Mesothelial cell of epicardium (in vitro differentiated cells): Measurements from ENCODE around the gene MYL5. TPM values are rescaled to one million over a fixed set of nuclear protein-coding genes. Genes with fewer than 3 reads are reported as not detected.
A peak's percentile ranks its signal among the peaks of the same experiment; 100 is the strongest.

Experiments
- DNase-seq, 2 experiments: peaks; one replicate each; pipeline ENCODE4 v3.0.0; 2021; ENCODE audit warnings: low spot score in 2 of 2; ENCODE audit not compliant: unreplicated experiment in 2 of 2
- H3K27ac Mint-ChIP-seq: 2 replicates; pipeline ENCODE4 v1.8.0; 2021; ENCODE audit warnings: mixed read lengths
- H3K27me3 Mint-ChIP-seq: 2 replicates; pipeline ENCODE4 v1.8.0; 2021; ENCODE audit warnings: low read depth, mixed read lengths
- H3K36me3 Mint-ChIP-seq: 2 replicates; pipeline ENCODE4 v1.8.0; 2021; ENCODE audit warnings: mixed read lengths
- H3K4me1 Mint-ChIP-seq: 2 replicates; pipeline ENCODE4 v1.8.0; 2021; ENCODE audit warnings: mixed read lengths
- H3K4me3 Mint-ChIP-seq: 2 replicates; pipeline ENCODE4 v1.8.0; 2021; ENCODE audit warnings: mild to moderate bottlenecking, moderate library complexity, mixed read lengths
- H3K9me3 Mint-ChIP-seq: 2 replicates; pipeline ENCODE4 v1.8.0; 2021; ENCODE audit warnings: mixed read lengths
- CTCF ChIP-seq: fragments of 200-600 bp; sonication (generic); IDR thresholded peaks from one replicate; pipeline ENCODE4 v1.5.0; 2021; ENCODE audit warnings: antibody characterized with exemption; ENCODE audit not compliant: unreplicated experiment
- total RNA-seq: library from RNA; stranded (reverse); gene quantifications from 3 replicates; pipeline ENCODE4 v1.2.1, GENCODE V29; 2021

MYL5 gene
- total RNA-seq, 1 donor from 2014 or later, result 32.1 TPM

- no peaks in the 10 kb centered on the region for H3K9me3 Mint-ChIP-seq
- no peak overlapping the region for H3K4me3 Mint-ChIP-seq
- no peak for DNase-seq
- peaks cover 37% of the 10 kb centered on the region for H3K4me1 Mint-ChIP-seq
- peak overlapping the region; percentile 79 for H3K27ac Mint-ChIP-seq
- peaks cover 26% of the 10 kb centered on the region for H3K36me3 Mint-ChIP-seq
- TF ChIP-seq CTCF, result no peak
- no peaks in the 10 kb centered on the region for H3K27me3 Mint-ChIP-seq
Observed at GRCh38 chr4:723751-724530, 49.6 kb downstream of the MYL5 start.

DNA sequence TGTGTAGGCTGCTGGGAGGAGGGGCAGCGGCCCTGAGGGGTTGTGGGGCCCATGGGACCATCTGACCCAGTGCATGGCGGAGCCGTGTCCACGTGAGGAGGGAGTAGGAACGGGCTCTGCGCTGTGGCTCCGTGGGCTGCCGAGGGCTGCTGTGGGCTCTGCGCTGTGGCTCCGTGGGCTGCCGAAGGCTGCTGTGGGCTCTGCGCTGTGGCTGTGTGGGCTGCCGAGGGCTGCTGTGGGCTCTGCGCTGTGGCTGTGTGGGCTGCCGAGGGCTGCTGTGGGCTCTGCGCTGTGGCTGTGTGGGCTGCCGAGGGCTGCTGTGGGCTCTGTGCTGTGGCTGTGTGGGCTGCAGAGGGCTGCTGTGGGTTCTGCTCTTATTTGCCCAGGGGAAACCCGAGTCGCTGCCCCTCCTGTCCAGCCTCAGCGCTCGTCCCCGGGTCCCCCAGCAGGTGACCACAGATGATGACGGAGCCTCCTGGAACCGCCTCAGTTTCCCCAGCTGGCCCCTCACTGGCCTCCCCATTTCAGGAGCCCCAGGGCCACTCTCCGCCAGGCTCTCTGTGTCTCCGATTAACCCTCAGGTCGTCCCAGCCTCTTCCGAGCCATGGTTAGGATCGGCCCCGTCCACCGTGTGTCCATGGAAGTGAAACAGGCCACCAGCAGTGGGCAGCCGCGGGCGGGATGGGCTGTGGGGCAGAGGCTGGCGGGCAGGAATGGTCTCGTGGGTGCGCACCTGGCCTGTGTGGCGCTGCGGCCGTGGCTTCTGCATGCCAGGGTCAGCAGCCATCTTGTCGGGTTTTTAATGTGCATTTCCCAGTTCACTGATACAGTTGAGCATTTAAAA lies 51.3 kb downstream of the MYL5 start:
- Mint-ChIP-seq H3K9me3 (no peaks in the 10 kb centered on the region), H3K4me3 (no peak overlapping the region), H3K27me3 (no peaks in the 10 kb centered on the region), H3K36me3 (peaks cover 34% of the 10 kb centered on the region), H3K4me1 (peaks cover 26% of the 10 kb centered on the region), H3K27ac (peak overlapping the region; percentile 56)
- no peak for DNase-seq
- TF ChIP-seq CTCF, result no peak

DNA sequence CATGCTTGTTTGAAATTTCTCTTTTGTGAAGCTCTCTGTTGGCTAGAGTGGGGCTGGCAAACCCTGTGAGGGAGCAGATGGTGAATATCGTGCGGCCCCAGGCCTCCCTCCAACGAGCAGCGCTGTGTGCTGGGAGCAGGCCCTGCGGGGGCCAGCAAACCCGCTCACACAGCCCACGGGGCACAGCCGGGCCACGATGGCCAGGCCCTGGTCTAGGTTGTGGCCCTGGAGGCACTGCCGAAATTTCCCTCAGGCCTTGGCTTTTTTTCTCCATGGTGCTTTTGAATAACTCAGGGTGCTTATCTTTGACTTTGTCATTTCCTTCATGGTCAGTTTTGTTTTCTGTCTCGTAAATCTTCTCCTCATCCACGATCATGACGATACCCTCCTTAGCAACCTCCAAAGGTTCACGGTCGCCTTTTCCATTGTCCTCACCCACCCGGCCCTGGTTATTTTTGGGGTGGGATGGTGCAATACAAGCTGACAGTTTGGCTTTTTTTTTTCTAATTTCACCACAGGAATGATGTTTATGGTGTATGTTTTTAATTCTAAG lies 52.0 kb downstream of the MYL5 start:
- Mint-ChIP-seq H3K4me3 (no peak overlapping the region), H3K4me1 (peaks cover 21% of the 10 kb centered on the region), H3K27me3 (no peaks in the 10 kb centered on the region), H3K9me3 (no peaks in the 10 kb centered on the region), H3K27ac (peak overlapping the region; percentile 83), H3K36me3 (peaks cover 33% of the 10 kb centered on the region)
- TF ChIP-seq CTCF, result no peak
- no peak for DNase-seq

DNA sequence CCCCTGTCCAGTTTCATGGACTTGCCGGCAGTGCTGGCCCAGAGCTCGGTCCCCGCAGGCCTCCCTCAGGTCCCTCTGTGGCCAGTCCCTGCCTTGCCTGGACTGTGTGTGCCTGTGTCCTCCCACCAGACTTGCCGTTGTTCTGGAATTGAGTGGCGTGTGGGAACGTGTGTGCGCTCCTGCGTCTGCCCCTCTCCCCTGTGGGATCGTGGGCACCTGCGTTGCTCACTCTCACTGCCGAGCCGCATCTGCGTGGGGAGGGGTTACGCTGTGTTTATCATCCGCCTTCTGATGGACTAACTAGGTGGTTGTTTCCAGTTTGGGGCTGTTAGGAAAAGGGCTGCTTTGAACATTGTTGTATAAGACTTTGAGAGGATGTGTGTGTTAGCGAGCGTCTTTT lies 52.5 kb downstream of the MYL5 start:
- no peak for DNase-seq
- Mint-ChIP-seq H3K4me3 (no peak overlapping the region), H3K27me3 (no peaks in the 10 kb centered on the region), H3K4me1 (peaks cover 16% of the 10 kb centered on the region), H3K36me3 (peaks cover 29% of the 10 kb centered on the region), H3K27ac (peak overlapping the region; percentile 41), H3K9me3 (no peaks in the 10 kb centered on the region)
- TF ChIP-seq CTCF, result no peak

- TF ChIP-seq CTCF, result no peak
- H3K36me3 Mint-ChIP-seq, result peaks cover 24% of the 10 kb centered on the region
- peaks cover 11% of the 10 kb centered on the region for H3K4me1 Mint-ChIP-seq
- H3K4me3 Mint-ChIP-seq, result no peak overlapping the region
- H3K27ac Mint-ChIP-seq, result peak overlapping the region; percentile 48
- H3K27me3 Mint-ChIP-seq, result no peaks in the 10 kb centered on the region
- H3K9me3 Mint-ChIP-seq, result no peaks in the 10 kb centered on the region
- DNase-seq, result no peak
Observed at GRCh38 chr4:727576-727975, 53.2 kb downstream of the MYL5 start.
